GM18511 (cell line): ENCODE measurements around the gene ARID5B.

Source experiments
- ATAC-seq: cut with Tn5 transposase; IDR thresholded peaks from one replicate; pipeline ENCODE4 v1.9.1; 2021; ENCODE audit warnings: mild to moderate bottlenecking, moderate library complexity; ENCODE audit not compliant: unreplicated experiment

Gene ARID5B

GRCh38 chr10:62008946-62009345, 107.4 kb downstream of the ARID5B start:
- ATAC-seq: no peak

GRCh38 chr10:62010366-62010765, 108.9 kb downstream of the ARID5B start:
- ATAC-seq: no peak

GRCh38 chr10:62011558-62011957, 110.1 kb downstream of the ARID5B start:
- ATAC-seq: no peak

- ATAC-seq: no peak
Measured at GRCh38 chr10:62012318-62012717, 110.8 kb downstream of the ARID5B start.

GRCh38 chr10:62014510-62014909, 113.0 kb downstream of the ARID5B start:
- no peak for ATAC-seq

GRCh38 chr10:62015994-62016393, 114.5 kb downstream of the ARID5B start:
- ATAC-seq: no peak

GRCh38 chr10:62016623-62017490, 115.4 kb downstream of the ARID5B start:
- ATAC-seq: peak; percentile 64

GRCh38 chr10:62017491-62017870, 116.0 kb downstream of the ARID5B start:
- ATAC-seq: no peak

GRCh38 chr10:62018131-62018911, 116.8 kb downstream of the ARID5B start:
- no peak for ATAC-seq

GRCh38 chr10:62019013-62019684, 117.7 kb downstream of the ARID5B start:
- ATAC-seq: no peak

- ATAC-seq: no peak
Measured at GRCh38 chr10:62019685-62020359, 118.3 kb downstream of the ARID5B start.

GRCh38 chr10:62021128-62021665, 119.7 kb downstream of the ARID5B start:
- no peak for ATAC-seq

GRCh38 chr10:62021978-62022802, 120.7 kb downstream of the ARID5B start:
- ATAC-seq: no peak

GRCh38 chr10:62022830-62023229, 121.3 kb downstream of the ARID5B start:
- ATAC-seq: no peak

- no peak for ATAC-seq
Measured at GRCh38 chr10:62023329-62023728, 121.8 kb downstream of the ARID5B start.

GRCh38 chr10:62024026-62024701, 122.7 kb downstream of the ARID5B start:
- ATAC-seq: no peak

- no peak for ATAC-seq
Measured at GRCh38 chr10:62025134-62025794, 123.8 kb downstream of the ARID5B start.
